SK-N-SH (cell line): ENCODE results near the gene FGFRL1. TPM values are rescaled to one million over a fixed set of nuclear protein-coding genes. Genes with fewer than 3 reads are reported as not detected.

Source experiments
- CTCF ChIA-PET: fragments of 300-600, 350-600 bp; formaldehyde crosslinking; extraction: SDS; loops from one replicate; lab custom pipeline; 2021; lab: Yijun Ruan, JAX
- POLR2A ChIA-PET: fragments of 350-600 bp; sonication (Branson Sonifier 250); formaldehyde crosslinking; extraction: SDS; loops from one replicate; lab custom pipeline; 2020; ENCODE audit warnings: antibody characterized with exemption, inconsistent platforms; lab: Yijun Ruan, JAX
- DNase-seq: peaks from one replicate; pipeline ENCODE4 v3.0.0; 2012
- H2AFZ ChIP-seq: fragments of 200-600 bp; sonication (generic); 2 replicates; pipeline ENCODE4 v1.8.1; 2016; ENCODE audit warnings: antibody characterized with exemption, mild to moderate bottlenecking, low read depth
- H3F3A ChIP-seq: fragments of 200-600 bp; sonication (generic); replicated peaks from 2 replicates; pipeline ENCODE3; 2016; ENCODE audit warnings: antibody characterized with exemption, mild to moderate bottlenecking; ENCODE audit not compliant: insufficient read depth
- H3K27ac ChIP-seq, 2 experiments: fragments of 200-500 bp in 1 of 2; fragments of 200-600 bp in 1 of 2; sonication (Bioruptor generic) in 1 of 2; sonication (generic), shearing (Covaris generic) in 1 of 2; 2 replicates each; pipeline versions ENCODE4 v1.5.1 to v1.6.1; 2014 to 2016; ENCODE audit warnings: low read depth in 2 of 2, inconsistent platforms in 1 of 2, low read length in 1 of 2, mild to moderate bottlenecking in 1 of 2, mixed read lengths in 1 of 2
- H3K27me3 ChIP-seq: fragments of 200-600 bp; sonication (generic), shearing (Covaris generic); 2 replicates; pipeline ENCODE4 v1.6.1; 2016; ENCODE audit warnings: mixed run types; ENCODE audit not compliant: insufficient read depth
- H3K36me3 ChIP-seq, 2 experiments: fragments of 200-500 bp in 1 of 2; fragments of 200-600 bp in 1 of 2; sonication (Bioruptor generic) in 1 of 2; sonication (generic) in 1 of 2; replicated peaks in 1 of 2; 2 replicates each; pipeline versions ENCODE3 to v1.5.1; 2014 to 2016; ENCODE audit warnings: low read length in 1 of 2, mild to moderate bottlenecking in 1 of 2; ENCODE audit not compliant: insufficient read depth in 2 of 2, control insufficient read depth in 1 of 2
- H3K4me1 ChIP-seq, 2 experiments: fragments of 200-500 bp in 1 of 2; fragments of 200-600 bp in 1 of 2; sonication (Bioruptor generic) in 1 of 2; sonication (generic), shearing (Covaris generic) in 1 of 2; 2 replicates each; pipeline versions ENCODE4 v1.5.1 to v1.6.1; 2014 to 2016; ENCODE audit warnings: low read depth in 1 of 2, low read length in 1 of 2, mixed run types in 1 of 2; ENCODE audit not compliant: insufficient read depth in 2 of 2, control insufficient read depth in 1 of 2
- H3K4me2 ChIP-seq: fragments of 200-600 bp; sonication (generic), shearing (Covaris generic); 2 replicates; pipeline ENCODE4 v1.6.1; 2017; ENCODE audit warnings: mixed run types
- H3K4me3 ChIP-seq, 2 experiments: fragments of 200-500 bp in 1 of 2; fragments of 200-600 bp in 1 of 2; sonication (Bioruptor generic) in 1 of 2; sonication (generic), shearing (Covaris generic) in 1 of 2; 2 replicates each; pipeline versions ENCODE4 v1.5.1 to v1.8.1; 2014 to 2016; ENCODE audit warnings: low read depth in 2 of 2, inconsistent platforms in 1 of 2, low read length in 1 of 2, mild to moderate bottlenecking in 1 of 2, mixed read lengths in 1 of 2, moderate library complexity in 1 of 2
- H3K79me2 ChIP-seq: fragments of 200-600 bp; sonication (generic); 2 replicates; pipeline ENCODE4 v1.8.1; 2017; ENCODE audit warnings: mild to moderate bottlenecking; ENCODE audit not compliant: insufficient read depth
- H3K9ac ChIP-seq: fragments of 200-600 bp; sonication (generic); 2 replicates; pipeline ENCODE4 v1.6.1; 2017; ENCODE audit warnings: mixed run types
- H3K9me2 ChIP-seq: fragments of 200-600 bp; sonication (generic); 2 replicates; pipeline ENCODE4 v1.6.1; 2017; ENCODE audit warnings: mixed run types
- H3K9me3 ChIP-seq: fragments of 200-600 bp; sonication (generic); 2 replicates; pipeline ENCODE4 v1.6.1; 2017; ENCODE audit warnings: mixed run types, mild to moderate bottlenecking, moderate library complexity
- H4K20me1 ChIP-seq: fragments of 200-600 bp; sonication (generic); 2 replicates; pipeline ENCODE4 v1.6.1; 2017; ENCODE audit warnings: mild to moderate bottlenecking, mixed run types; ENCODE audit not compliant: insufficient read depth
- CHD2 ChIP-seq: fragments of 150-350 bp; IDR thresholded peaks from 2 replicates; pipeline ENCODE4 v1.6.1; 2018; ENCODE audit warnings: low read length; ENCODE audit not compliant: partially characterized antibody
- CTCF ChIP-seq: fragments of 200-600 bp; sonication (generic); IDR thresholded peaks from 2 replicates; pipeline ENCODE4 v1.6.1; 2017; ENCODE audit warnings: antibody characterized with exemption, mild to moderate bottlenecking, moderate library complexity
- ELF1 ChIP-seq: IDR thresholded peaks from 2 replicates; pipeline ENCODE4 v1.4.0; 2012
- FOSL2 ChIP-seq: IDR thresholded peaks from 2 replicates; pipeline ENCODE4 v1.4.0; 2012; ENCODE audit warnings: low read depth, mild to moderate bottlenecking, moderate library complexity, borderline replicate concordance
- FOXM1 ChIP-seq: IDR thresholded peaks from 2 replicates; pipeline ENCODE4 v1.4.0; 2012; ENCODE audit warnings: low read depth, mild to moderate bottlenecking
- GABPA ChIP-seq: IDR thresholded peaks from 2 replicates; pipeline ENCODE4 v1.4.0; 2012; ENCODE audit warnings: low read depth, mild to moderate bottlenecking
- JUND ChIP-seq: IDR thresholded peaks from 2 replicates; pipeline ENCODE4 v1.4.0; 2012
- MEF2A ChIP-seq: IDR thresholded peaks from 2 replicates; pipeline ENCODE4 v1.4.0; 2012; ENCODE audit warnings: low read depth, borderline replicate concordance
- MXI1 ChIP-seq: IDR thresholded peaks from 2 replicates; pipeline ENCODE4 v1.6.1; 2012; ENCODE audit warnings: mild to moderate bottlenecking, low read depth, low read length, improper control_type of control experiment
- NFIC ChIP-seq: IDR thresholded peaks from 2 replicates; pipeline ENCODE4 v1.4.0; 2012; ENCODE audit warnings: borderline replicate concordance
- PBX3 ChIP-seq: IDR thresholded peaks from 2 replicates; pipeline ENCODE4; 2012
- POLR2AphosphoS5 ChIP-seq: IDR thresholded peaks from 2 replicates; pipeline ENCODE4 v1.6.1; 2012; ENCODE audit warnings: low read depth, low read length
- RAD21 ChIP-seq: IDR thresholded peaks from 2 replicates; pipeline ENCODE4 v1.6.1; 2012; ENCODE audit warnings: mild to moderate bottlenecking, low read length
- REST ChIP-seq: IDR thresholded peaks from 2 replicates; pipeline ENCODE4 v1.6.1; 2012; ENCODE audit warnings: mild to moderate bottlenecking, low read depth, low read length, moderate library complexity
- SIN3A ChIP-seq: IDR thresholded peaks from 2 replicates; pipeline ENCODE4 v1.6.1; 2012; ENCODE audit warnings: low read depth, mild to moderate bottlenecking, low read length, moderate library complexity, borderline replicate concordance
- SMC3 ChIP-seq: IDR thresholded peaks from 2 replicates; pipeline ENCODE4 v1.6.1; 2012; ENCODE audit warnings: low read depth, low read length, improper control_type of control experiment
- TAF1 ChIP-seq: IDR thresholded peaks from 2 replicates; pipeline ENCODE4 v1.6.1; 2012; ENCODE audit warnings: low read depth, mild to moderate bottlenecking, low read length, moderate library complexity, borderline replicate concordance
- TCF12 ChIP-seq: IDR thresholded peaks from 2 replicates; pipeline ENCODE4 v1.4.0; 2012
- YY1 ChIP-seq: IDR thresholded peaks from 2 replicates; pipeline ENCODE4 v1.4.0; 2012; ENCODE audit warnings: low read depth, mild to moderate bottlenecking
- ZBTB33 ChIP-seq: IDR thresholded peaks from 2 replicates; pipeline ENCODE4 v1.4.0; 2012; ENCODE audit warnings: low read depth, borderline replicate concordance
- WGBS: methylation state at CpG from one replicate; pipeline ENCODE4 v1.1.6; 2017; ENCODE audit warnings: low lambda C conversion rate; 5-methylcytosine and 5-hydroxymethylcytosine counted together
- polyA plus RNA-seq, 3 experiments: library from polyadenylated mRNA; depleted of rRNA; stranded (reverse); fragments of >200 nt; gene quantifications; 2 replicates each; pipeline ENCODE4 v1.2.3, GENCODE V29; 2012

The FGFRL1 gene
- polyA plus RNA-seq, 1 of the 3 experiments (the other 2 are of a cell fraction) = 22.5 TPM

GRCh38 chr4:1041147-1041935 lies 29.9 kb downstream of the FGFRL1 start (continued):
- TF ChIP-seq SIN3A (no peak), REST (no peak), MEF2A (no peak), YY1 (no peak), FOSL2 (no peak), TAF1 (no peak), ZBTB33 (no peak), MXI1 (no peak), FOXM1 (no peak)
- TF ChIP-seq, all 33 proteins: peak for 0

GRCh38 chr4:1041936-1042330 lies 30.5 kb downstream of the FGFRL1 start:
- CTCF ChIA-PET = no interaction called here
- POLR2A ChIA-PET = no interaction called here
- H3K4me3 ChIP-seq = no peak overlapping the region
- TF ChIP-seq RAD21 = no peak
- TF ChIP-seq ELF1 = no peak
- no peak for TF ChIP-seq CTCF
- no peak for TF ChIP-seq SMC3
- no peak for TF ChIP-seq JUND
- TF ChIP-seq GABPA = no peak
- no peak for TF ChIP-seq TCF12
- no peak for TF ChIP-seq PBX3
- TF ChIP-seq FOSL2 = no peak
- no peak for TF ChIP-seq SIN3A
- TF ChIP-seq NFIC = no peak
- no peak for TF ChIP-seq POLR2AphosphoS5
- TF ChIP-seq TAF1 = no peak
- TF ChIP-seq CHD2 = no peak
- TF ChIP-seq YY1 = no peak

More at GRCh38 chr4:1041936-1042330, 30.5 kb downstream of the FGFRL1 start:
- 29% methylated on average over 5 of the region's 8 CpGs for WGBS
- Histone ChIP-seq H3K27me3 (peaks cover 9% of the 10 kb centered on the region; the same call in 1 of the 2 replicates), H3K4me1 (peaks cover 3 to 31% of the 10 kb centered on the region in 2 experiments; a peak in 3 of 4 replicates), H3K79me2 (no peaks in the 10 kb centered on the region), H3K9me3 (no peaks in the 10 kb centered on the region), H3K9ac (no peak overlapping the region), H4K20me1 (no peaks in the 10 kb centered on the region), H3K36me3 (no peaks in the 10 kb centered on the region), H3K4me2 (peak overlapping the region; percentile 10; the same call in 1 of the 2 replicates), H3K27ac (peak overlapping the region in 1 of 2 experiments; percentile 23; a peak in 2 of 4 replicates), H3K9me2 (no peaks in the 10 kb centered on the region), H2AFZ (no peak overlapping the region), H3F3A (peaks cover 11% of the 10 kb centered on the region)
- no peak for DNase-seq
